ENCODE results near the gene PLAAT4. TPM values are rescaled to one million over a fixed set of nuclear protein-coding genes. Genes with fewer than 3 reads are reported as not detected.
"Not testable (repeated sequence)": the region's sequence is repeated elsewhere in the genome, so short reads cannot be mapped to it uniquely, and the experiment has no call there.

Gene PLAAT4
- total and polyA plus RNA-seq, 2 of the 8 experiments (the other 6 are each of a cell fraction or from before 2014, with no cell fraction given): 2.8 to 4.1 TPM

- H3K23ac ChIP-seq (ENCODE audit: insufficient read length); H3K79me2 ChIP-seq (ENCODE audit: control insufficient read depth in 1 of 2, insufficient read depth in 2 of 2, low read length in 2 of 2); POLR2A ChIA-PET (ENCODE audit: partially characterized antibody); H3K4ac ChIP-seq (replicated peaks; ENCODE audit: insufficient read length, low read depth, low read length); H3K27me3 ChIP-seq (replicated peaks in 1 of 4; ENCODE audit: control insufficient read depth in 3 of 4, extremely low read depth in 1 of 4, insufficient read depth in 3 of 4, low read length in 3 of 4); H2BK120ac ChIP-seq (replicated peaks; ENCODE audit: low read depth, low read length); H2BK12ac ChIP-seq (ENCODE audit: low read depth, low read length); H4K91ac ChIP-seq (replicated peaks; ENCODE audit: insufficient read length, low read length); H3K9ac ChIP-seq (replicated peaks in 1 of 4; ENCODE audit: extremely low read depth in 1 of 4, low read depth in 3 of 4, low read length in 3 of 4); H2BK15ac ChIP-seq (ENCODE audit: low read length); H3K4me3 ChIP-seq (ENCODE audit: extremely low read depth in 1 of 4, insufficient read depth in 2 of 4, low read depth in 3 of 4, low read length in 4 of 4); DNase-seq (ENCODE audit: low read depth in 1 of 2, low spot score in 2 of 2); H2AFZ ChIP-seq (ENCODE audit: low read length); H2BK5ac ChIP-seq (ENCODE audit: low read depth, low read length); H3K4me1 ChIP-seq (replicated peaks in 1 of 4; ENCODE audit: control insufficient read depth in 3 of 4, insufficient read depth in 4 of 4, low read length in 3 of 4); FAIRE-seq; H4K5ac ChIP-seq (ENCODE audit: insufficient read length, low read depth, low read length); H3K4me2 ChIP-seq (ENCODE audit: insufficient read depth in 1 of 2, low read depth in 2 of 2, low read length in 2 of 2); H3K79me1 ChIP-seq (ENCODE audit: low read depth, low read length); H3K14ac ChIP-seq (ENCODE audit: insufficient read length); CTCF ChIA-PET (ENCODE audit: partially characterized antibody); H4K8ac ChIP-seq (ENCODE audit: extremely low read depth, insufficient read depth, low read length); H3K27ac ChIP-seq (ENCODE audit: low read depth, low read length); H4K20me1 ChIP-seq (replicated peaks in 1 of 2; ENCODE audit: control insufficient read depth in 1 of 2, insufficient read depth in 2 of 2, low read length in 2 of 2); H3K18ac ChIP-seq (ENCODE audit: extremely low read depth, low read length); H3K56ac ChIP-seq (replicated peaks; ENCODE audit: insufficient read length, low read depth, low read length); H2BK20ac ChIP-seq (ENCODE audit: low read length); H3K23me2 ChIP-seq (ENCODE audit: low read depth, low read length); H2AK5ac ChIP-seq (ENCODE audit: low read depth, low read length): not testable (repeated sequence)
- peaks cover 12 to 57% (median 39%) of the 10 kb centered on the region in 4 experiments for H3K36me3 ChIP-seq (ENCODE audit: control insufficient read depth in 2 of 4, insufficient read depth in 4 of 4, low read length in 3 of 4)
- H3K9me3 ChIP-seq (ENCODE audit: insufficient read depth in 2 of 2, low read depth in 1 of 2, low read length in 1 of 2): peaks cover 19% of the 10 kb centered on the region in 2 experiments
- 75% methylated on average over 3 of the region's 3 CpGs; no CpG with 5 or more reads in 1 of the 2 experiments for WGBS, 2 experiments (ENCODE audit: extremely low coverage in 1 of 2, insufficient coverage in 1 of 2, insufficient read length in 1 of 2, insufficient replicate concordance in 2 of 2, low coverage in 1 of 2, low lambda C conversion rate in 2 of 2, missing lambda C conversion rate in 1 of 2)
These were observed 42.3 kb downstream of the PLAAT4 start for GRCh38 chr11:63578882-63579281.

Data from H1 (cell line).